HepG2 (cell line): ENCODE measurements around the gene RNASE7. TPM values are rescaled to one million over a fixed set of nuclear protein-coding genes. Genes with fewer than 3 reads are reported as not detected.

Experiments
- ADNP ChIP-seq: sonication (generic); formaldehyde crosslinking; IDR thresholded peaks from 2 replicates; pipeline ENCODE4 v1.4.0; 2020; ENCODE audit warnings: missing genetic modification reagents
- CEBPB ChIP-seq: IDR thresholded peaks from 2 replicates; pipeline ENCODE4 v1.6.1; 2011; ENCODE audit warnings: low read depth, low read length, improper control_type of control experiment, borderline replicate concordance
- HIVEP1 ChIP-seq: sonication (generic); formaldehyde crosslinking; IDR thresholded peaks from 2 replicates; pipeline ENCODE4 v1.4.0; 2020; ENCODE audit warnings: mild to moderate bottlenecking, missing genetic modification reagents
- NFKB2 ChIP-seq: sonication (generic); formaldehyde crosslinking; IDR thresholded peaks from 2 replicates; pipeline ENCODE4 v1.4.0; 2020; ENCODE audit warnings: missing genetic modification reagents, borderline replicate concordance
- PAF1 ChIP-seq: IDR thresholded peaks from 2 replicates; pipeline ENCODE4 v1.6.1; 2016; ENCODE audit warnings: missing genetic modification reagents, missing compliant biosample characterization
- PHF20 ChIP-seq: sonication (generic); formaldehyde crosslinking; IDR thresholded peaks from 2 replicates; pipeline ENCODE4 v1.5.0; 2020; ENCODE audit warnings: mild to moderate bottlenecking, missing genetic modification reagents
- PITX1 ChIP-seq: sonication (generic); formaldehyde crosslinking; IDR thresholded peaks from 2 replicates; pipeline ENCODE4 v1.5.1; 2020; ENCODE audit warnings: mild to moderate bottlenecking, missing genetic modification reagents
- POLR2A ChIP-seq, 2 experiments: IDR thresholded peaks; 2 replicates each; pipeline ENCODE4 v1.6.1; 2011; ENCODE audit warnings: low read depth in 2 of 2, low read length in 2 of 2, mild to moderate bottlenecking in 1 of 2, moderate library complexity in 1 of 2; ENCODE audit not compliant: insufficient read depth in 1 of 2
- RBM22 ChIP-seq: fragments of 200-400 bp; formaldehyde crosslinking; optimal IDR thresholded peaks from 2 replicates; pipeline ENCODE3; 2017; ENCODE audit warnings: mild to moderate bottlenecking, low read length, moderate library complexity
- RXRA ChIP-seq: sonication (generic); formaldehyde crosslinking; IDR thresholded peaks from 2 replicates; pipeline ENCODE4 v1.5.1; 2020; ENCODE audit warnings: missing genetic modification reagents
- SAP130 ChIP-seq: IDR thresholded peaks from 2 replicates; pipeline ENCODE4 v1.6.1; 2016; ENCODE audit warnings: low read depth
- TRIM24 ChIP-seq: sonication (generic); formaldehyde crosslinking; IDR thresholded peaks from 2 replicates; pipeline ENCODE4 v1.8.0; 2022; ENCODE audit warnings: mild to moderate bottlenecking, missing genetic modification reagents
- WIZ ChIP-seq: sonication (generic); formaldehyde crosslinking; IDR thresholded peaks from 2 replicates; pipeline ENCODE4 v1.5.1; 2020; ENCODE audit warnings: mild to moderate bottlenecking, missing genetic modification reagents
- ZMYM4 ChIP-seq: sonication (generic); formaldehyde crosslinking; IDR thresholded peaks from 2 replicates; pipeline ENCODE4 v1.8.1; 2023; ENCODE audit warnings: mild to moderate bottlenecking, missing genetic modification reagents
- ZNF24 ChIP-seq: fragments of 450-650 bp; IDR thresholded peaks from 2 replicates; pipeline ENCODE4 v1.6.1; 2017; ENCODE audit warnings: antibody characterized with exemption, mild to moderate bottlenecking
- ZNF607 ChIP-seq: sonication (generic); formaldehyde crosslinking; IDR thresholded peaks from 2 replicates; pipeline ENCODE4 v1.5.1; 2020; ENCODE audit warnings: missing genetic modification reagents, mild to moderate bottlenecking, borderline replicate concordance
- ZSCAN9 ChIP-seq: IDR thresholded peaks from 2 replicates; pipeline ENCODE4 v1.6.1; 2016; ENCODE audit warnings: borderline replicate concordance
- polyA plus RNA-seq, 8 experiments: library from polyadenylated mRNA; depleted of rRNA in 3 of 8; stranded (reverse) in 7 of 8; unstranded in 1 of 8; fragments of >200 nt; fragmentation: Illumina TruSeq in 4 of 8; extraction: Trizol in 4 of 8; gene quantifications; 2 replicates each; pipeline versions ENCODE4 v1.2.1 to v1.2.3, GENCODE V29; 2011 to 2016; ENCODE audit warnings: low read depth in 4 of 8, missing spikeins in 1 of 8, mixed read lengths in 1 of 8; ENCODE audit not compliant: insufficient read depth in 1 of 8
- total RNA-seq, 5 experiments: library from RNA; depleted of rRNA; stranded (reverse); fragments of >200 nt; fragmentation: Illumina TruSeq; extraction: Trizol; gene quantifications; 2 replicates each; pipeline ENCODE4 v1.2.3, GENCODE V29; 2016; ENCODE audit warnings: low read depth in 1 of 5
- TF ChIP-seq, protein P1 (sequence below): sonication (generic); formaldehyde crosslinking; IDR thresholded peaks from 2 replicates; pipeline ENCODE4; 2020; ENCODE audit warnings: missing genetic modification reagents, mild to moderate bottlenecking, borderline replicate concordance
- TF ChIP-seq, protein P2 (sequence below), 2 experiments: fragments of 450-650 bp in 1 of 2; sonication (generic) in 1 of 2; formaldehyde crosslinking in 1 of 2; IDR thresholded peaks; 2 replicates each; pipeline versions ENCODE4 v1.6.1 to v1.8.0; 2016 to 2022; ENCODE audit warnings: antibody characterized with exemption in 1 of 2, mild to moderate bottlenecking in 1 of 2, missing genetic modification reagents in 1 of 2

Gene RNASE7
- total and polyA plus RNA-seq, 2 of the 13 experiments (the other 11 are each of a cell fraction or from before 2014, with no cell fraction given) = 0.04 TPM; not detected in 1

DNA sequence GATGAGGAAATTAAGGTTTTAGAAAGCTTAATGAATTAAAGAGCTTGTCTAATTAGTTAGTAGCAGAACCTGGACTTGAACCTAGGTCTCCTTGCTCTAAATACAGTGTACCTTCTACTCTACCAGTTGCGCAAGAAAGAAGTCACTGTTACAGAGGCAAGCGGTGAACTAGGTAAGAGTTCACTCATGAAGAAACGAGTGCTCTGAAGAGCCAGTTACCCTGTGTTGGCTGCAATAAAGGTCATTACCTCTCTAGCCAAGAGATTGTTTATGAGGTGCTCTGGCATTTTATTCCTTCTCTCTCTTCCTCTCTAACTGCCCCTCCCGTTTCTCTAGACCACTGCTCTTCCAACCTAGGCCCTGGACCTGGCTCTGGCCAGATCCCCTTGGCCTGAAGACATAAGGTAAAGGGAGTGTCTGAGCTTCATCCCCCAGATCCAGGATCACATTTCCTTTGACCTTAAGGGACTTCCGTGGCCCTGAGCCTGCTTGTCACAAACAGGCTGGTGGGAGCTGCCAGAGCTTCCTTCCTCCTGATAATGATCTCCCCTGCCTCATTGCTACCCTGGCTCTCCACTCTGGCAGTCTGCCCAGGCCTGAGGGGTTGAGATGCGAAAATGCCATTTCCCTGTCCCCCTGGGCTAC, 1.9 kb downstream of the RNASE7 start (continued):
- TF ChIP-seq, protein P1, sequence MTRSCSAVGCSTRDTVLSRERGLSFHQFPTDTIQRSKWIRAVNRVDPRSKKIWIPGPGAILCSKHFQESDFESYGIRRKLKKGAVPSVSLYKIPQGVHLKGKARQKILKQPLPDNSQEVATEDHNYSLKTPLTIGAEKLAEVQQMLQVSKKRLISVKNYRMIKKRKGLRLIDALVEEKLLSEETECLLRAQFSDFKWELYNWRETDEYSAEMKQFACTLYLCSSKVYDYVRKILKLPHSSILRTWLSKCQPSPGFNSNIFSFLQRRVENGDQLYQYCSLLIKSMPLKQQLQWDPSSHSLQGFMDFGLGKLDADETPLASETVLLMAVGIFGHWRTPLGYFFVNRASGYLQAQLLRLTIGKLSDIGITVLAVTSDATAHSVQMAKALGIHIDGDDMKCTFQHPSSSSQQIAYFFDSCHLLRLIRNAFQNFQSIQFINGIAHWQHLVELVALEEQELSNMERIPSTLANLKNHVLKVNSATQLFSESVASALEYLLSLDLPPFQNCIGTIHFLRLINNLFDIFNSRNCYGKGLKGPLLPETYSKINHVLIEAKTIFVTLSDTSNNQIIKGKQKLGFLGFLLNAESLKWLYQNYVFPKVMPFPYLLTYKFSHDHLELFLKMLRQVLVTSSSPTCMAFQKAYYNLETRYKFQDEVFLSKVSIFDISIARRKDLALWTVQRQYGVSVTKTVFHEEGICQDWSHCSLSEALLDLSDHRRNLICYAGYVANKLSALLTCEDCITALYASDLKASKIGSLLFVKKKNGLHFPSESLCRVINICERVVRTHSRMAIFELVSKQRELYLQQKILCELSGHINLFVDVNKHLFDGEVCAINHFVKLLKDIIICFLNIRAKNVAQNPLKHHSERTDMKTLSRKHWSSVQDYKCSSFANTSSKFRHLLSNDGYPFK (CRISPR knock-in tag) = 0 out of 2 replicates have a peak, but pooled peaks have one; percentile 15
- TF ChIP-seq PAF1 (no peak), SAP130 (CRISPR knock-in tag) (peak; percentile 55), PITX1 (CRISPR knock-in tag) (0 out of 2 replicates have a peak, but pooled peaks have one; percentile 11), RXRA (CRISPR knock-in tag) (peak; percentile 81; the same call in 1 of the 2 replicates), POLR2A (IDR thresholded peaks at IDR 0.05; ENCODE audit: insufficient read depth in 1 of 2, low read depth in 2 of 2, low read length in 2 of 2) (no peak), HIVEP1 (peak; percentile 42; the same call in 1 of the 2 replicates), ZNF607 (CRISPR knock-in tag) (peak; percentile 52; the same call in 1 of the 2 replicates), CEBPB (peak; percentile 99), NFKB2 (0 out of 2 replicates have a peak, but pooled peaks have one; percentile 33), TRIM24 (CRISPR knock-in tag) (peak; percentile 61; the same call in 1 of the 2 replicates), ZNF24 (peak; percentile 62; the same call in 1 of the 2 replicates), WIZ (peak; percentile 96), ZMYM4 (peak; percentile 43; the same call in 1 of the 2 replicates), ZSCAN9 (CRISPR knock-in tag) (peak; percentile 27), PHF20 (CRISPR knock-in tag) (no peak; the same call in 1 of the 2 replicates), ADNP (CRISPR knock-in tag) (peak; percentile 87; the same call in 1 of the 2 replicates), RBM22 (no peak)
- TF ChIP-seq, protein P2, sequence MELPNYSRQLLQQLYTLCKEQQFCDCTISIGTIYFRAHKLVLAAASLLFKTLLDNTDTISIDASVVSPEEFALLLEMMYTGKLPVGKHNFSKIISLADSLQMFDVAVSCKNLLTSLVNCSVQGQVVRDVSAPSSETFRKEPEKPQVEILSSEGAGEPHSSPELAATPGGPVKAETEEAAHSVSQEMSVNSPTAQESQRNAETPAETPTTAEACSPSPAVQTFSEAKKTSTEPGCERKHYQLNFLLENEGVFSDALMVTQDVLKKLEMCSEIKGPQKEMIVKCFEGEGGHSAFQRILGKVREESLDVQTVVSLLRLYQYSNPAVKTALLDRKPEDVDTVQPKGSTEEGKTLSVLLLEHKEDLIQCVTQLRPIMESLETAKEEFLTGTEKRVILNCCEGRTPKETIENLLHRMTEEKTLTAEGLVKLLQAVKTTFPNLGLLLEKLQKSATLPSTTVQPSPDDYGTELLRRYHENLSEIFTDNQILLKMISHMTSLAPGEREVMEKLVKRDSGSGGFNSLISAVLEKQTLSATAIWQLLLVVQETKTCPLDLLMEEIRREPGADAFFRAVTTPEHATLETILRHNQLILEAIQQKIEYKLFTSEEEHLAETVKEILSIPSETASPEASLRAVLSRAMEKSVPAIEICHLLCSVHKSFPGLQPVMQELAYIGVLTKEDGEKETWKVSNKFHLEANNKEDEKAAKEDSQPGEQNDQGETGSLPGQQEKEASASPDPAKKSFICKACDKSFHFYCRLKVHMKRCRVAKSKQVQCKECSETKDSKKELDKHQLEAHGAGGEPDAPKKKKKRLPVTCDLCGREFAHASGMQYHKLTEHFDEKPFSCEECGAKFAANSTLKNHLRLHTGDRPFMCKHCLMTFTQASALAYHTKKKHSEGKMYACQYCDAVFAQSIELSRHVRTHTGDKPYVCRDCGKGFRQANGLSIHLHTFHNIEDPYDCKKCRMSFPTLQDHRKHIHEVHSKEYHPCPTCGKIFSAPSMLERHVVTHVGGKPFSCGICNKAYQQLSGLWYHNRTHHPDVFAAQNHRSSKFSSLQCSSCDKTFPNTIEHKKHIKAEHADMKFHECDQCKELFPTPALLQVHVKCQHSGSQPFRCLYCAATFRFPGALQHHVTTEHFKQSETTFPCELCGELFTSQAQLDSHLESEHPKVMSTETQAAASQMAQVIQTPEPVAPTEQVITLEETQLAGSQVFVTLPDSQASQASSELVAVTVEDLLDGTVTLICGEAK (IDR thresholded peaks at IDR 0.05) = no peak
- TF ChIP-seq, protein P2 (CRISPR knock-in tag; IDR thresholded peaks at IDR 0.05) = peak; percentile 54; the same call in 1 of the 2 replicates
